Common myeloid progenitor, CD34-positive (primary cell): ENCODE results near the gene CD7.
A peak's percentile ranks its signal among the peaks of the same experiment; 100 is the strongest.

Source experiments
- CTCF ChIA-PET: fragments of 350-600 bp; sonication (Branson Sonifier 250); formaldehyde crosslinking; loops from one replicate; lab custom pipeline; 2021; ENCODE audit warnings: antibody characterized with exemption; lab: Charles Lee
- POLR2A ChIA-PET: fragments of 350-600 bp; sonication (Branson Sonifier 250); formaldehyde crosslinking; loops from one replicate; lab custom pipeline; 2021; ENCODE audit warnings: antibody characterized with exemption; lab: Charles Lee
- DNase-seq, 3 donors: peaks; one replicate each; pipeline versions ENCODE4 v3.0.0 to v3.0.0-alpha.2; 2013
- H3K27ac ChIP-seq, 2 experiments: 1 replicate in 1 of 2; 2 replicates in 1 of 2; pipeline ENCODE4 v1.7.0; 2013; ENCODE audit warnings: inconsistent platforms in 2 of 2, low read length in 2 of 2, mild to moderate bottlenecking in 2 of 2, low read depth in 1 of 2, moderate library complexity in 1 of 2; ENCODE audit not compliant: severe bottlenecking in 2 of 2, insufficient read depth in 1 of 2, poor library complexity in 1 of 2
- H3K27me3 ChIP-seq, 5 experiments: replicated peaks in 2 of 5; 1 replicate in 3 of 5; 2 replicates in 2 of 5; pipeline versions ENCODE4 v1.6.1 to v1.7.0; 2013; ENCODE audit warnings: low read length in 4 of 5, mild to moderate bottlenecking in 2 of 5, moderate library complexity in 2 of 5, inconsistent platforms in 1 of 5; ENCODE audit not compliant: insufficient read depth in 5 of 5, control insufficient read depth in 4 of 5
- H3K36me3 ChIP-seq, 4 experiments: 1 replicate in 2 of 4; 2 replicates in 2 of 4; pipeline versions ENCODE4 v1.6.1 to v1.7.0; 2013; ENCODE audit warnings: low read length in 3 of 4, control low read depth in 1 of 4, mild to moderate bottlenecking in 1 of 4; ENCODE audit not compliant: control insufficient read depth in 4 of 4, insufficient read depth in 4 of 4
- H3K4me1 ChIP-seq, 4 experiments: 1 replicate in 3 of 4; 2 replicates in 1 of 4; pipeline versions ENCODE4 v1.6.1 to v1.7.1; 2013; ENCODE audit warnings: low read length in 3 of 4, mild to moderate bottlenecking in 3 of 4, control low read depth in 1 of 4, inconsistent platforms in 1 of 4, moderate library complexity in 1 of 4; ENCODE audit not compliant: control insufficient read depth in 4 of 4, insufficient read depth in 4 of 4; ENCODE audit errors: control extremely low read depth in 1 of 4
- H3K4me3 ChIP-seq, 7 experiments: 1 replicate in 4 of 7; 2 replicates in 3 of 7; pipeline versions ENCODE4 v1.5.1 to v1.7.0; 2013; ENCODE audit warnings: mild to moderate bottlenecking in 7 of 7, low read length in 6 of 7, moderate library complexity in 6 of 7, inconsistent platforms in 2 of 7, low read depth in 2 of 7, control low read depth in 1 of 7; ENCODE audit not compliant: insufficient read depth in 4 of 7, control insufficient read depth in 1 of 7; ENCODE audit errors: extremely low read depth in 1 of 7
- H3K9me3 ChIP-seq, 5 experiments: 1 replicate in 4 of 5; 2 replicates in 1 of 5; pipeline versions ENCODE4 v1.6.1 to v1.7.1; 2013; ENCODE audit warnings: low read length in 4 of 5, mild to moderate bottlenecking in 2 of 5, inconsistent platforms in 1 of 5, low read depth in 1 of 5, moderate library complexity in 1 of 5; ENCODE audit not compliant: control insufficient read depth in 4 of 5, insufficient read depth in 2 of 5; ENCODE audit errors: control extremely low read depth in 1 of 5
- WGBS: methylation state at CpG from one replicate; pipeline ENCODE4 v1.1.5; 2013; ENCODE audit not compliant: insufficient coverage; 5-methylcytosine and 5-hydroxymethylcytosine counted together

CD7 gene

DNA sequence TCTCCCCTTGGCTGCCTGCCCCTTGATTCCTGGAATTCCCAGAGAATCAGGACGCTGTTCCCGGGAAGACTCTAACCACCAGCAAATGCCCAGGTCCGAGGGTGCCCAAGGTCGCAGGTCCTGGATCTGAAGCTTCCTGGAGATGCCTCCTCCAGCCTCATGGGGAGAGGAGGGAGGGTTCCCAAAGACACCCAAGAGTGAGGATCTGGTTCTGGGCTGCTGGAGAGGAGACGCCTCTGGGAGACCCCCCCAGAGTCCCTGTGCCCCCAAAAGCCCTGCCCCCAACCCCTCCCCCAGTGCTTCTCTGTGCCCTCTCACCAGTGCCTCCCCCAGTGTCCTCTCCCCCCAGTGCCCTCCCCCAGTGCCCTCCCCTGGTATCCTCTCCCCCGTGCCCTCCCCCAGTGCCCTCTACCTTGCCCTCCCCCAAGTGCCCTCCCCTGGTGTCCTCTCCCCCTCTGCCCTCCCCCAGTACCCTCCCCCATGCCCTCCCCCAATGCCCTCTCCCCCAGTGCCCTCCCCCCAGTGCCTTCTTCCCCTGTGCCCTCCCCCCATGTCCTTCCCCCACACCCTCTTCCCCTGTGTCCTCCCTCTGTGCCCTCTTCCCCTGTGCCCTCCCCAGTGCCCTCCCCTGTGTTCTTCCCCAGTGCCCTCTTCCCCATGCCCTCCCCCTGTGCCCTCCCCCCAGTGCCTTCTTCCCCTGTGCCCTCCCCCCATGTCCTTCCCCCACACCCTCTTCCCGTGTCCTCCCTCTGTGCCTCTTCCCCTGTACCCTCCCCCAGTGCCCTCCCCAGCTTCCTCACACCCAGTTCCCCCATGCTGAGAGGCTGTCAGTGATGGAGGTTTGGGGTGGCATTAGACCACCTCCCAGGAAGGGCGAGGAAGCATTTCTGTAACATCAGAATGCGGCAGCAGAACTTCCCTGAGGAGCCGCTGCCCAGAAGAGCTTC lies 22.5 kb upstream of the CD7 start:
- no peak for DNase-seq
- Histone ChIP-seq H3K27me3 (no peaks in the 10 kb centered on the region), H3K9me3 (no peaks in the 10 kb centered on the region), H3K36me3 (no peaks in the 10 kb centered on the region), H3K27ac (peak overlapping the region in 1 of 2 experiments; percentile 66), H3K4me3 (no peak overlapping the region), H3K4me1 (peaks cover 0 to 10% (median 8%) of the 10 kb centered on the region in 4 experiments)
- 90% methylated on average over 6 of the region's 10 CpGs for WGBS
- CTCF ChIA-PET: no interaction called here
- POLR2A ChIA-PET: no interaction called here

DNA sequence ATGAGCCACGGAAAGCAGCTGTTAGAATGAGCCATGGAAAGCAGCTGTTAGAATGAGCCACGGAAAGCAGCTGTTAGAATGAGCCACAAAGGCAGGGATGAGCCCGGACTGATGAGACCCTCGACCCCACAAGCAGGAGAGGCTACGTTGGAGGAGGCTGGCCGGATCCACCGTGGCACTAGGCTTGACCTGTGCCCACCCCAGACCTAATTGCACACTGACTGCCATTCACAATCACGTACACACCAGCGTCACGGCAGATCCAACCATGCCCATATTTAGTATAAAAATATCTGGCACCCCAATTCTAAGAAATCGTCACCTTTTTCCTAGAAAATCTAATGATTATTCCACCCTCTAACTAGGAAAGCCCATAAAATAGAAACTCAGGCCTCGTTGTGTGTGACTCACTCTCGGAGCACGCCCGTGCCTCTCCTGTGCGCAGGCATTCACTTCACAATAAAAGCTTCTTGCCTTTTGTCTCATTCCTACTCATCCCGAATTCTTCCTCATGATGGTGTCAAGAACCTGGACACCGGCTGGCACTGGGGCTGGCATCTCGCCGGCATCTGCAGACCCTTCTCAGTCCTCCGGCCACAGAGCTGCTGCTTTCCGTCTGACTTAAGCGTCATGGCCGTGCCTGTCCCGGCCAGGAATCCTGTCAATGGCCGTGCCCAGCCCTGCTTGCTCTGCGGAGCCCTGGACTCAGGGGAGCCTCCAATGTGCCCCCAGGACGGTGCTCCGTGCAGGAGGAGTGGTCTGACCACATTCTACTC lies 21.6 kb upstream of the CD7 start:
- peaks cover 0 to 2% (median 0%) of the 10 kb centered on the region in 5 experiments for H3K27me3 ChIP-seq
- H3K4me3 ChIP-seq: no peak overlapping the region

DNA sequence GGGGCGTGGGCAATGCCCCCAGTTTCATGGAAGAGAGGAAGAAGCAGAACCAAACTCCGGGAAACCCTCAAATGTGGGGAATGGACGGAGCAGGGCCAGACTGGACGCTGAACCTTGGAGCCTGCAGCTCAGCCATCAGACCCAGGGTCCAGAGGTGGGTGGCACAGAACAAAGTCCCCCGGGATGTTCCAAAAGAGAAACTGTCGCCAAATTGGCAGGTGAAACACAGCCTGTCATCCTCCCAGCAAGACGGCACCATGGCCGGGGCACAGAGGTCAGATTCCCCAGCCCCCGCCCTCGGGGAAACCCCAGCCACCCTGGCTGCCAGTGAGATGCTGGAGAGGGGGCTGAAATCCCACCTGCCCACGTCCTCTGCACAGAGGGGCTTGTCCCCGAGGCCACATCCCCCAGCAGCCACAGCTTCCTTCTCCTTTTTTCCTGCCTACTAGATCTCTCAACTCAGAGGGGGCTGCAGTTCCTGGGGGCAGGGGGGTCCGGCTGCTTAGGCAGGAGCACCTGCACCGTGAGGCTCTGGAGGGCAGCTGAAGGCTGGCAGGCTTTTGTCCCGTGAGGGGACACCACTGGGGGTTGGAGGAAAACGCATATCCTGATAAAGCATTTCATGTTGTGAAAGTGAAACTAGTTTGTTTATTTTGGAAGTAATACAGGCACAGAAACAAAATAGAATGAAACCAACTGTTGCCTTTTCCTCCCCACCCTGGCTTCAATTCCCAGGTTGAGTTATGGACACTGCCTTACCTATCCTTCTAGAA lies 17.4 kb upstream of the CD7 start:
- H3K9me3 ChIP-seq: no peaks in the 10 kb centered on the region
- DNase-seq: peak; percentile 56 to 87 (median 84)
- H3K4me3 ChIP-seq: peak overlapping the region; percentile 18 to 80 (median 61)
- POLR2A ChIA-PET: interaction anchor here (0.6 to 1.8 kb wide), 4 partner anchors 36 to 432 kb away, joined by 3 to 7 read pairs (median 4); no protein-coding TSS in a partner anchor
- H3K36me3 ChIP-seq: no peaks in the 10 kb centered on the region
- CTCF ChIA-PET: interaction anchor here (1.9 to 3.5 kb wide), 3 partner anchors 9 to 36 kb away, joined by 5 to 19 read pairs (median 8); no protein-coding TSS in a partner anchor
- H3K27ac ChIP-seq: peak overlapping the region in 1 of 2 experiments; percentile 73
- H3K27me3 ChIP-seq: peaks cover 0 to 7% (median 0%) of the 10 kb centered on the region in 5 experiments
- H3K4me1 ChIP-seq: peaks cover 0 to 48% (median 47%) of the 10 kb centered on the region in 4 experiments
- WGBS: 7% methylated on average over 13 of the region's 16 CpGs

More for the DNA sequence above, 21.6 kb upstream of the CD7 start:
- Histone ChIP-seq H3K4me1 (peaks cover 0 to 19% (median 17%) of the 10 kb centered on the region in 4 experiments), H3K27ac (peak overlapping the region in 1 of 2 experiments; percentile 66), H3K36me3 (no peaks in the 10 kb centered on the region), H3K9me3 (no peaks in the 10 kb centered on the region)
- CTCF ChIA-PET: interaction anchor here (1.7 to 1.8 kb wide), 2 partner anchors 34 to 39 kb away, joined by 4 read pairs; no protein-coding TSS in a partner anchor
- no peak for DNase-seq
- POLR2A ChIA-PET: no interaction called here
- 91% methylated on average over 29 of the region's 29 CpGs for WGBS

DNA sequence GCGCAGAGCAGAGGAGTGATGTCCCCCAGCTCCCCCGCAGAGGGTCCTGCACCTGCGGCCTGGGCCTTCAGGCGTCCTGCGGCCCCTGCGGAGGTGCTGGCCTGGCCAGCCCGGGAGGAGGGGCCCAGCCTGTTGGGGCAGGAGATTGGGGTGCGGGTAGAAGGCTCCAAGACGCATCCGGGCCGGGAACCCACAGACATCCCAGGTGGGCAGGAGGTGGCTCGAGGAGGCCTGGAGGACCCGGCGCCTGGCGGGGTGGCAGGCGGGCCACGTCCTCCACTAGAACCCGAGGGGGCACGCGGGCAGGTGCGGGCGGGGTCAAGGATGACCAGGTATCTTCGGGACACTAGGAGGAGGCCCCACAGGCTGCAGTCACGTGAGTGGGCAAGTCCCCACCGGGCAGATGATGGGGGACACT lies 16.8 kb upstream of the CD7 start:
- 53% methylated on average over 24 of the region's 25 CpGs for WGBS
- Histone ChIP-seq H3K36me3 (no peaks in the 10 kb centered on the region), H3K4me1 (peaks cover 0 to 48% (median 48%) of the 10 kb centered on the region in 4 experiments), H3K4me3 (peak overlapping the region in 5 of 7 experiments; percentile 19 to 80 (median 61)), H3K9me3 (no peaks in the 10 kb centered on the region), H3K27ac (no peak overlapping the region), H3K27me3 (peaks cover 0 to 7% (median 0%) of the 10 kb centered on the region in 5 experiments)
- ChIA-PET CTCF (interaction anchor here (1.0 to 3.5 kb wide), 6 partner anchors 9 to 92 kb away, joined by 3 to 19 read pairs (median 6); no protein-coding TSS in a partner anchor), POLR2A (interaction anchor here (1.6 to 1.8 kb wide), 2 partner anchors 36 to 92 kb away, joined by 5 to 7 read pairs; no protein-coding TSS in a partner anchor)
- DNase-seq: no peak

DNA sequence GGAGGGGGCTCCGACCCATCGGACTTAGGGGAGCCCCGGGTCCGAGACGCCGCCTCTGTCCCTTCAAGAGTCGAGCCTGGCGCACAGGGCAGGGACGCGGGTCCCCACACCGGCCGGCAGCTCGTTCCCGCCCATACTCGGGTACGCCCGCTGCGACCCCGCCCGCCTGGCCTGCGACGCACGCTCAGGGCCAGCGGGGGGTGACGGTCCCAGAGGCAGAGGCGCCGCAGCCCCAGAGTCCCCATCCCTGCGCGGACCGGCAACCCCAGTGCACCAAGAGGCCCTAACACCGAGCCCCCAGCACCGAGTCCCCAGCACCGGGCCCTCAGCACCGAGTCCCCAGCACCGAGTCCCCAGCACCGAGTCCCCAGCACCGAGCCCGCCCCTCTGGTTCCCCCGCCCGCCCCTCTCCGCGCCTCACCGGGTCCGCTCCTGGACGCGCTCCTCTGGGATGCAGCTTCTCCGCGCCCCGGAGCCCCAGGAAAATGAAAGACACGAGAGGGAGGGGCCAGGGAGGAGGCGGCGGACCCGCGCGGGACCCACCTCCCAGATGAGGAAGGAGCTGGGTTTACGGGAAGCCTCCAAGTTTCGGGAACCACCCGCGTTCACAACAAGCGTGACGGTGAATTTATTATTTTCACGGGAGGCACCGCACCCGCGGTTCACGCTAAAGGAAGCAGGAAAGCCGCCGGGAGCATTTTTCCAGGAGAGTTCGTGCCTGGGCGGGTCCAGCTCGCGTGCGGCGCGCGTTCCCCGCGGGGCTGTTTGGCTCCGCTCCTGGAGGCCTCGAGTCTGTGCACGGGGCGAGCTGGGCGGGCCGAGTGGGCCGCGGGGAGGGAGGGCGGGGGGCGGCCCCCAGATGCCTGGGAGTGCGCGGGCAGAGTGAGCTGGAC lies 16.1 kb upstream of the CD7 start, which contains the start of gene SECTM1:
Gene SECTM1, minus strand, starts transcription at position 488 of the 893 bp plus-strand sequence. CDS start 6,526 bp downstream, outside the sequence.
- Histone ChIP-seq H3K4me3 (peak within 1 kb of the TSS; percentile 19 to 80 (median 56)), H3K9me3 (no peaks in the 10 kb centered on the region), H3K27ac (peak within 1 kb of the TSS in 1 of 2 experiments; percentile 76), H3K4me1 (peaks cover 0 to 48% (median 48%) of the 10 kb centered on the region in 4 experiments), H3K27me3 (peaks cover 0 to 7% (median 0%) of the 10 kb centered on the region in 5 experiments), H3K36me3 (no peaks in the 10 kb centered on the region)
- WGBS: 1% methylated on average over 80 of the region's 90 CpGs
- ChIA-PET CTCF (interaction anchor here (0.6 to 3.5 kb wide), 8 partner anchors 10 to 92 kb away, joined by 3 to 19 read pairs (median 6); no protein-coding TSS in a partner anchor), POLR2A (interaction anchor here (0.9 to 1.8 kb wide), 4 partner anchors 9 to 92 kb away, joined by 3 to 5 read pairs (median 4); no protein-coding TSS in a partner anchor)
- peak in 1 of 3 donors; percentile 18 for DNase-seq
